Measurements from ENCODE around the gene SLC13A4. TPM values are rescaled to one million over a fixed set of nuclear protein-coding genes. Genes with fewer than 3 reads are reported as not detected.
"Not testable (repeated sequence)": the region's sequence is repeated elsewhere in the genome, so short reads cannot be mapped to it uniquely, and the experiment has no call there.

Gene SLC13A4
- total RNA-seq, 4 donors from 2014 or later = not detected

DNA sequence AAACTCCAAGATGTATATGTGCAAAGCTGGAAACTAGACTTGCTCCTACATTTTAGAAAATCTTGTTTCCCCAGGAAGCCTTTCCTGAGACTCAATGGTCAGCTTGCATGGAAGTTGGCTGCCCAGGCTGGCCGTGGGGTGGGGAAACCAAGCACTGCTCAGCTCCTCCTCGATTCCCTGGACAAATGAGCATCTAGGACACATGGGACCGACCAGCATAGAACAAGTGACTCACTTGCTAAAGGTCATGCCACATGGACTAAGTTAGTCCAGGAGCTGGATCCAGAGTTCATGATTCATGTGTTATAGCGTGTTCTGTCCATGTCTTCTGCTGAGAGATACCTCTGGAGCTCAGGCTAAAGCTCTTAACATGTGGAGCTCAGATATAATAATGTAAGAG, 14.4 kb upstream of the SLC13A4 start:
- in situ Hi-C loops (cut with MboI; ENCODE audit: low sequenced_read_pairs in 4 of 4) (no loop called here), intact Hi-C loops (cut with DNase I; ENCODE audit: low total_unique reads) (no loop called here)
- H3K9me3 ChIP-seq = no peaks in the 10 kb centered on the region
- TF ChIP-seq, protein P1, sequence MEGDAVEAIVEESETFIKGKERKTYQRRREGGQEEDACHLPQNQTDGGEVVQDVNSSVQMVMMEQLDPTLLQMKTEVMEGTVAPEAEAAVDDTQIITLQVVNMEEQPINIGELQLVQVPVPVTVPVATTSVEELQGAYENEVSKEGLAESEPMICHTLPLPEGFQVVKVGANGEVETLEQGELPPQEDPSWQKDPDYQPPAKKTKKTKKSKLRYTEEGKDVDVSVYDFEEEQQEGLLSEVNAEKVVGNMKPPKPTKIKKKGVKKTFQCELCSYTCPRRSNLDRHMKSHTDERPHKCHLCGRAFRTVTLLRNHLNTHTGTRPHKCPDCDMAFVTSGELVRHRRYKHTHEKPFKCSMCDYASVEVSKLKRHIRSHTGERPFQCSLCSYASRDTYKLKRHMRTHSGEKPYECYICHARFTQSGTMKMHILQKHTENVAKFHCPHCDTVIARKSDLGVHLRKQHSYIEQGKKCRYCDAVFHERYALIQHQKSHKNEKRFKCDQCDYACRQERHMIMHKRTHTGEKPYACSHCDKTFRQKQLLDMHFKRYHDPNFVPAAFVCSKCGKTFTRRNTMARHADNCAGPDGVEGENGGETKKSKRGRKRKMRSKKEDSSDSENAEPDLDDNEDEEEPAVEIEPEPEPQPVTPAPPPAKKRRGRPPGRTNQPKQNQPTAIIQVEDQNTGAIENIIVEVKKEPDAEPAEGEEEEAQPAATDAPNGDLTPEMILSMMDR (IDR thresholded peaks at IDR 0.05 in 4 of 5, conservative IDR thresholded peaks at IDR 0.05 in 1 of 5) = no peak
- TF ChIP-seq POLR2A (IDR thresholded peaks at IDR 0.05) = no peak
- ATAC-seq (no peak), DNase-seq (no peak)
- H3K27me3 ChIP-seq = no peaks in the 10 kb centered on the region
- H3K4me1 ChIP-seq = no peaks in the 10 kb centered on the region
- no peaks in the 10 kb centered on the region for H3K36me3 ChIP-seq
- H3K27ac ChIP-seq = no peak overlapping the region
- no peak overlapping the region for H3K4me3 ChIP-seq

DNA sequence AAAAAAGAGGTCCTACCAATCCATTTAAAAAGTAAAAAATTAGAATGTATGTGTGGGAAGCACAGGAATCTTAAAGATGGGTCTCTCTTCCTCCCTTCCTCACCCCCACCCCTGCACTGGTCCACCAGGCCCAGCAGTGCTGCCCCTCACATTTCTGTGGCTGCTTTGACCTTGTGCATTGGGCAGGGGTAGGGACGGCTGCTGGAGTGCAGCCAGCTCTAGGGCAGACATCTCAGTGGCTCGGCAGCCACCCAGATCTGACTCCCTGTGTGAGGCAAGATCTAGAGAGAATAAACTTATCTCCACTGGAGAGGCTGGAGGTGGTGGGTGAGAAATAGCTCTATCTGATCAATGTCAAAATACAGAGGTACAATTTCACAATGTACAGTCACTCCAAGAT, 13.9 kb upstream of the SLC13A4 start:
- Histone ChIP-seq H3K9me3 (no peaks in the 10 kb centered on the region), H3K27ac (no peak overlapping the region), H3K27me3 (no peaks in the 10 kb centered on the region), H3K36me3 (no peaks in the 10 kb centered on the region), H3K4me1 (no peaks in the 10 kb centered on the region), H3K4me3 (no peak overlapping the region)
- TF ChIP-seq, protein P1 (IDR thresholded peaks at IDR 0.05 in 4 of 5, conservative IDR thresholded peaks at IDR 0.05 in 1 of 5) = no peak
- DNase-seq (no peak), ATAC-seq (no peak)
- in situ Hi-C loops (cut with MboI; ENCODE audit: low sequenced_read_pairs in 4 of 4) (no loop called here), intact Hi-C loops (cut with DNase I; ENCODE audit: low total_unique reads) (no loop called here)

DNA sequence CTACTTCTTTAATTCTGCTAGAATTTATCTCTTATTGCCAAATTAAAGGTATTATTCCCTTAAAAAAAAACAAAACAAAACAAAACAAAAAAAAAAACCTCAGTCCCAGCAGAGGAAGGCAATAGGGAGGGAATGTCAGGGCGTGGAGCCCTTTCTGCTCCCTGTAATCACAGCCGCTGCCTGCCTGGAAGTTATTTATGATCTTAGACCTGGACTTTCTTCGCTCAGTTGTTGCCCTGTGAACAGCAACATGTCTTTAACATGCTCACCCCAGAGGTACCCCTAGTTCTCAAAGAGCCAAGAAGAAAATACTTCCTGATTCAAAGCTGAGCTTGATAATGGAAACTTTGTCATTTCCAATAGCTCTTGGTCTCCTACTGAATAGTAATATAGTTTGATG, 12.9 kb upstream of the SLC13A4 start:
- Histone ChIP-seq H3K4me1 (no peaks in the 10 kb centered on the region), H3K9me3 (no peaks in the 10 kb centered on the region), H3K27me3 (no peaks in the 10 kb centered on the region), H3K27ac (no peak overlapping the region), H3K36me3 (no peaks in the 10 kb centered on the region), H3K4me3 (no peak overlapping the region)
- in situ Hi-C loops (cut with MboI; ENCODE audit: low sequenced_read_pairs in 4 of 4) (no loop called here), intact Hi-C loops (cut with DNase I; ENCODE audit: low total_unique reads) (no loop called here)
- no peak for TF ChIP-seq POLR2A (IDR thresholded peaks at IDR 0.05)
- TF ChIP-seq, protein P1 (IDR thresholded peaks at IDR 0.05 in 4 of 5, conservative IDR thresholded peaks at IDR 0.05 in 1 of 5) = no peak
- DNase-seq (no peak), ATAC-seq (no peak)

DNA sequence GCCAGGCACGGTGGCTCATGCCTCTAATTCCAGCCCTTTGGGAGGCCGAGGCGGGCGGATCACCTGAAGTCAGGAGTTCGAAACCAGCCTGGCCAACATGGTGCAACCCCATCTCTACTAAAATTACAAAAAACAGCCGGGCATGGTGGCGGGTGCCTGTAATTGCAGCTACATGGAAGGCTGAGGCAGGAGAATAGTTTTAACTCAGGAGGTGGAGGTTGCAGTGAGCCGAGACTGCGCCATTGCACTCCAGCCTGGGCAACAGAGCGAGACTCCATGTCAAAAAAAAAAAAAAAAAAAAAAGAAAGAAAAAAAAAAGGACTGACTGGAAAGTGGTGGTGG, 9.3 kb upstream of the SLC13A4 start:
- intact Hi-C loops (cut with DNase I; ENCODE audit: low total_unique reads); DNase-seq; H3K9me3 ChIP-seq; ATAC-seq; H3K4me1 ChIP-seq; in situ Hi-C loops (cut with MboI; ENCODE audit: low sequenced_read_pairs in 4 of 4); H3K4me3 ChIP-seq; H3K27ac ChIP-seq; H3K27me3 ChIP-seq; H3K36me3 ChIP-seq: not testable (repeated sequence)

DNA sequence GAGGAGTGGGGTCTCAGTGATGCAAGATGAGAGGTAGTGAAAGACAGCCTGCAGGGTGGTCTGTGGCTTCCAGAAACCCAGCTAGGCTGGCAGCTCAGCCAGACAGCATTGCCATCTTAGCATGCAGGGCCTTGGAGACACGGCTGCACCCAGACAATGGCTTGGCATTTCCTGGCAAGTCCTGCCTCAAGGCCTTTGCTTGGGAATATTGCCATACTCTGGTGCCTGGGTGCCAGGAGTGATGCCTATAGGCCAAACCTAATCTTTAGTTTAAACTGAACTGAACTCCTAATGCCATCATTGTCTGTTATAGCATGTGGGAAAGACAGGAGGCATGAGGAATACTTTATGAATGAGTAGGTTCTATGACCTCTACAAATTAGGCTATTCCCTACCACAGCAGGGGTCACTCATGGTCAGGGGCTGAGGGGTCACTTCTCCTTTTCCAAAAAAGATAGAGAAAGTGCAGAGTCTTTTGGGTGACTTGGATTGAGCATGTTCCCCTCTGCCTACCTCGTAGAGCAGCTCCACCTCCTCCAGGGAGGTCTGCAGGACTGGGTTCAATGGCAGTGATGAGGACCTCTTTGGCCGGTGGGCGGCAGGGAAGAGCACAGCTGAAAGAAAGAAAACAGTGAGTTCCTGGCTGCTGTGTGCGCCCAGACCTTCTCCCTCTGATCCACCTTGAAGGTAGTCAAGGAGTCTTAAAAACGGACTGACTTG, 8.8 kb upstream of the SLC13A4 start:
- ATAC-seq (no peak), DNase-seq (no peak)
- H3K36me3 ChIP-seq = no peaks in the 10 kb centered on the region
- no peak for TF ChIP-seq POLR2A (IDR thresholded peaks at IDR 0.05)
- TF ChIP-seq, protein P1 (IDR thresholded peaks at IDR 0.05 in 4 of 5, conservative IDR thresholded peaks at IDR 0.05 in 1 of 5) = no peak
- no peak overlapping the region for H3K27ac ChIP-seq
- H3K9me3 ChIP-seq = no peaks in the 10 kb centered on the region
- no peak overlapping the region for H3K4me3 ChIP-seq
- H3K4me1 ChIP-seq = no peaks in the 10 kb centered on the region
- intact Hi-C loops (cut with DNase I; ENCODE audit: low total_unique reads) = no loop called here
- H3K27me3 ChIP-seq = no peaks in the 10 kb centered on the region
- in situ Hi-C loops (cut with MboI; ENCODE audit: low sequenced_read_pairs in 4 of 4) = no loop called here

Data from gastrocnemius medialis (tissue), 4 donors.